Neutrophil (primary cell): Measurements from ENCODE around the gene BRMS1L.

Source experiments
- H3K27ac ChIP-seq: fragments of 200-600 bp; sonication (generic); 2 replicates; pipeline ENCODE4 v1.5.1; 2016; ENCODE audit warnings: mild to moderate bottlenecking, moderate library complexity
- H3K27me3 ChIP-seq: fragments of 200-600 bp; sonication (generic); 2 replicates; pipeline ENCODE4 v1.6.0; 2016; ENCODE audit warnings: mild to moderate bottlenecking
- H3K36me3 ChIP-seq: fragments of 200-600 bp; sonication (generic); 2 replicates; pipeline ENCODE4 v1.5.1; 2017
- H3K4me1 ChIP-seq, 2 experiments: fragments of 200-600 bp in 1 of 2; sonication (generic) in 1 of 2; 1 replicate in 1 of 2; 2 replicates in 1 of 2; pipeline versions ENCODE4 v1.5.1 to v1.6.1; 2013 to 2016; ENCODE audit warnings: low read depth in 1 of 2, low read length in 1 of 2, mild to moderate bottlenecking in 1 of 2, moderate library complexity in 1 of 2; ENCODE audit not compliant: control insufficient read depth in 1 of 2, insufficient read depth in 1 of 2
- H3K4me3 ChIP-seq, 2 experiments: fragments of 200-600 bp in 1 of 2; sonication (generic) in 1 of 2; 1 replicate in 1 of 2; 2 replicates in 1 of 2; pipeline ENCODE4 v1.5.1; 2013 to 2016; ENCODE audit warnings: low read depth in 1 of 2, low read length in 1 of 2, mild to moderate bottlenecking in 1 of 2, moderate library complexity in 1 of 2
- H3K9me3 ChIP-seq: fragments of 200-600 bp; sonication (generic); 2 replicates; pipeline ENCODE4 v1.5.1; 2016
- CTCF ChIP-seq: fragments of 200-600 bp; sonication (generic); IDR thresholded peaks from 2 replicates; pipeline ENCODE4 v1.5.1; 2016; ENCODE audit warnings: antibody characterized with exemption

Gene BRMS1L

GRCh38 chr14:35844494-35844893 lies 18.4 kb downstream of the BRMS1L start:
- no peak overlapping the region for H3K27ac ChIP-seq
- no peaks in the 10 kb centered on the region for H3K36me3 ChIP-seq
- TF ChIP-seq CTCF, result no peak
- no peaks in the 10 kb centered on the region for H3K9me3 ChIP-seq
- H3K4me1 ChIP-seq, result no peaks in the 10 kb centered on the region
- no peaks in the 10 kb centered on the region for H3K27me3 ChIP-seq
- H3K4me3 ChIP-seq, result no peak overlapping the region

GRCh38 chr14:35847636-35848035 lies 21.5 kb downstream of the BRMS1L start:
- Histone ChIP-seq H3K27ac (no peak overlapping the region), H3K4me3 (no peak overlapping the region), H3K4me1 (no peaks in the 10 kb centered on the region), H3K36me3 (no peaks in the 10 kb centered on the region), H3K9me3 (no peaks in the 10 kb centered on the region), H3K27me3 (no peaks in the 10 kb centered on the region)
- TF ChIP-seq CTCF, result no peak

GRCh38 chr14:35849122-35849521 lies 23.0 kb downstream of the BRMS1L start:
- H3K27me3 ChIP-seq, result no peaks in the 10 kb centered on the region
- H3K4me1 ChIP-seq, result no peaks in the 10 kb centered on the region
- H3K4me3 ChIP-seq, result no peak overlapping the region
- no peak for TF ChIP-seq CTCF
- no peaks in the 10 kb centered on the region for H3K9me3 ChIP-seq
- no peaks in the 10 kb centered on the region for H3K36me3 ChIP-seq
- no peak overlapping the region for H3K27ac ChIP-seq

GRCh38 chr14:35851823-35852222 lies 25.7 kb downstream of the BRMS1L start:
- no peaks in the 10 kb centered on the region for H3K9me3 ChIP-seq
- H3K36me3 ChIP-seq, result no peaks in the 10 kb centered on the region
- H3K27ac ChIP-seq, result no peak overlapping the region
- no peak overlapping the region for H3K4me3 ChIP-seq
- no peak for TF ChIP-seq CTCF
- H3K4me1 ChIP-seq, result no peaks in the 10 kb centered on the region
- H3K27me3 ChIP-seq, result no peaks in the 10 kb centered on the region

- Histone ChIP-seq H3K36me3 (no peaks in the 10 kb centered on the region), H3K4me3 (no peak overlapping the region), H3K27ac (no peak overlapping the region), H3K27me3 (no peaks in the 10 kb centered on the region), H3K9me3 (no peaks in the 10 kb centered on the region), H3K4me1 (no peaks in the 10 kb centered on the region)
- no peak for TF ChIP-seq CTCF
These were observed 27.1 kb downstream of the BRMS1L start for GRCh38 chr14:35853225-35853624.

- TF ChIP-seq CTCF, result no peak
- Histone ChIP-seq H3K4me3 (no peak overlapping the region), H3K27ac (no peak overlapping the region), H3K27me3 (no peaks in the 10 kb centered on the region), H3K4me1 (no peaks in the 10 kb centered on the region), H3K36me3 (no peaks in the 10 kb centered on the region), H3K9me3 (no peaks in the 10 kb centered on the region)
These were observed 28.6 kb downstream of the BRMS1L start for GRCh38 chr14:35854696-35855270.
